Activated CD4-positive, alpha-beta memory T cell treated with anti-CD3 and anti-CD28 coated beads, Interleukin-2, amount 10 ng/mL, durations not matched to agents 7 days and 5 days (primary cell): ENCODE data around the gene MKKS. TPM values are rescaled to one million over a fixed set of nuclear protein-coding genes. Genes with fewer than 3 reads are reported as not detected.
A peak's percentile ranks its signal among the peaks of the same experiment; 100 is the strongest.

ENCODE experiments used
- CTCF ChIA-PET: fragments of 350-600 bp; sonication (Branson Sonifier 250); formaldehyde crosslinking; loops from one replicate; lab custom pipeline; 2021; ENCODE audit warnings: antibody characterized with exemption, inconsistent platforms; lab: Charles Lee
- POLR2A ChIA-PET: fragments of 350-600 bp; sonication (Branson Sonifier 250); formaldehyde crosslinking; loops from one replicate; lab custom pipeline; 2021; ENCODE audit warnings: antibody characterized with exemption; lab: Charles Lee
- DNase-seq: peaks from one replicate; pipeline ENCODE4 v3.0.0-alpha.2; 2020
- H3K27ac Mint-ChIP-seq: one replicate; pipeline ENCODE4 v1.8.0; 2021; ENCODE audit warnings: mild to moderate bottlenecking, mixed read lengths
- H3K27me3 Mint-ChIP-seq: one replicate; pipeline ENCODE4 v1.8.0; 2021; ENCODE audit warnings: mixed read lengths
- H3K36me3 Mint-ChIP-seq: one replicate; pipeline ENCODE4 v1.8.0; 2021; ENCODE audit warnings: low read depth, mixed read lengths
- H3K4me1 Mint-ChIP-seq: one replicate; pipeline ENCODE4 v1.8.0; 2021; ENCODE audit warnings: mixed read lengths
- H3K4me3 Mint-ChIP-seq: one replicate; pipeline ENCODE4 v1.8.0; 2021; ENCODE audit warnings: mild to moderate bottlenecking, mixed read lengths
- H3K9me3 Mint-ChIP-seq: one replicate; pipeline ENCODE4 v1.8.0; 2021; ENCODE audit warnings: mixed read lengths
- total RNA-seq, 2 experiments: library from RNA; stranded (reverse); gene quantifications; one replicate each; pipeline ENCODE4 v1.2.3, GENCODE V29; 2021

The MKKS gene
- total RNA-seq = 1 to 10 TPM; 7.1 to 8.2 TPM

DNA sequence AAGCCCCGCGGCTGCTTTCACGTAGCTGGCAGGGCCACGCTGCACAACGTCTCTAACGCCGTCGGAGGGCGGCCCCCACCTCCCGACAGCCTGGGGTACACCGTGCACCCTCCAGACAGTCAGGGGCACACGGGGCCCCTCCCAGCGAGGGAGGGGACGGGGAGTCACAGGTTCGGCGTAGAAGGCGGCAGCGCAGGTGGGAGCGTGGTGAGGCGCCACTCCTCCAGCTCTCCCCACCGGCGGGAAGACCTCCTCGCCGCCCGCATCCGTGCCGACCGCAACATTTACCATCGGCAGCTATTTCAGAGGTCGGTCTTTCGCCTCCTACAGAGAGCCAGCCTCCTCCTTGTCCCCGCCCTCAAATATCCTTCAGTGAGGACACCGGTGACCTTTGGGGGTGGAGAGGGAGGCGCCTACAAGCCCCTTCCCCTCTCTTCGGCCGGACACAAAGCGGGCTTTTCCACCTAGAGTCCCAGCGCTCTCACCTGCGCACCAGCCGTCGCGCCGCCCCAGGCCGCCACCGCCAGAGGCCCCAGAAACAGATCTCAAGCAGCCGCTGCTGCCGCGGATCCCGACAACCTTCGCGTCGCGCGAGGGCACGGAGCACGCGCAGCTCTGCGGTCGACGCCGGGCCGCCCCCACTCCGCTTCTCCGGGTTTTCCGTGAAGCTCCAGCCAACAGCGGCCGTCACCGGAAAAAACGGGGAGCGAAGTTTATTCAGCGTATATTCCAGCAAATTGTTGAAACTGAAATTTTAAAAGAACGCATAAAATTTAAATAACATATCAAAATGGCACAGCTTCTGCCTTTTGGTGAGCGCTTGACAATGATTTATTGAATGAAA lies at the start of gene MKKS:
Gene MKKS (minus strand): TSS at position 600 of the 844 bp plus-strand sequence. CDS start 20,708 bp downstream, outside the sequence.
- Mint-ChIP-seq H3K36me3 (peaks cover 8% of the 10 kb centered on the region), H3K4me3 (peak within 1 kb of the TSS; percentile 86), H3K27me3 (no peaks in the 10 kb centered on the region), H3K27ac (peak within 1 kb of the TSS; percentile 91), H3K4me1 (peaks cover 74% of the 10 kb centered on the region), H3K9me3 (no peaks in the 10 kb centered on the region)
- POLR2A ChIA-PET = interaction anchor here (0.9 to 3.0 kb wide), 15 partner anchors 9 to 834 kb away, joined by 3 to 33 read pairs (median 6); partner anchors contain the start of genes ANKEF1 and JAG1
- peak; percentile 86 for DNase-seq
- CTCF ChIA-PET = interaction anchor here (0.9 to 3.2 kb wide), 8 partner anchors 8 to 817 kb away, joined by 3 to 20 read pairs (median 3); partner anchors contain the start of gene ANKEF1

DNA sequence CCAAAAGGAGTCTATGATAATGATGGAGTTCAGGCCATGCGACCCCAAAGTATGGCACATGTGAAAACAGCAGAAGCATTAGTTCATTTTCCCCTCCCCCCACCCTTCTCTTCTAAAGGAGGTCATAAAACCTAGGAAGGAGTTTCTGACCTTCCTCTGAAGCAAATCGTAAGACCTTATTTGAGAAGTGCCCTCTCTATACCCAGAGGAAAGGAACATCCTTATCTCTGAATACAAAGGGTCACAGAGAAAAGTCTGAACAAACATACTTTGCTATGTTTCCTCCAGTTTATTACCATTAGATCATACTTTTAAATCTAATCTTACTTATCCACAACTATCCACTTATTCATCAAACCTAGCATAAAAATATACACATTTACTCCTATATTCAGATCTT lies 49.7 kb upstream of the MKKS start:
- Mint-ChIP-seq H3K4me3 (no peak overlapping the region), H3K9me3 (no peaks in the 10 kb centered on the region), H3K27me3 (no peaks in the 10 kb centered on the region), H3K36me3 (no peaks in the 10 kb centered on the region), H3K4me1 (peaks cover 2% of the 10 kb centered on the region), H3K27ac (no peak overlapping the region)
- POLR2A ChIA-PET = no interaction called here
- DNase-seq = no peak
- CTCF ChIA-PET = no interaction called here

DNA sequence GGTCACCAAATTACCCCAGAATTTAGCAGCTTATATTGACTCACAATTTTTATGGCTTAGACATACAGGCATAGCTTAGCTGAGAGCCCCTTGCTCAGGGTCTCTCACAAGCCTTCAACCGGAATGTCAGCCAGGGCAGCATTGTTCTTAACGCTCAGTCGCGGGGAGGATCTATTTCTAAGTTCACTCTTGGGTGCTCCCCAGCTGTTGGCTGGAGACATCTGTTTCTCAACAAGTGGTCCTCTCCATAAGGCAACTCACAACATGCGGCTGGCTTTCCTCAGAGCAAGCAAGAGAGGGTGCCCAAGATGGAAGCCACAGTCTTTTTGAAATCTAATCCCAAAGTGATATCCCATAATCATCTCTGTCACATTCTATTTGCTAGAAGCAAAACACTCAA lies 47.7 kb upstream of the MKKS start:
- H3K4me3 Mint-ChIP-seq = no peak overlapping the region
- CTCF ChIA-PET = interaction anchor here (1.6 kb wide), 1 partner anchor 10 kb away, joined by 4 read pairs; no protein-coding TSS in a partner anchor
- H3K27ac Mint-ChIP-seq = no peak overlapping the region

DNA sequence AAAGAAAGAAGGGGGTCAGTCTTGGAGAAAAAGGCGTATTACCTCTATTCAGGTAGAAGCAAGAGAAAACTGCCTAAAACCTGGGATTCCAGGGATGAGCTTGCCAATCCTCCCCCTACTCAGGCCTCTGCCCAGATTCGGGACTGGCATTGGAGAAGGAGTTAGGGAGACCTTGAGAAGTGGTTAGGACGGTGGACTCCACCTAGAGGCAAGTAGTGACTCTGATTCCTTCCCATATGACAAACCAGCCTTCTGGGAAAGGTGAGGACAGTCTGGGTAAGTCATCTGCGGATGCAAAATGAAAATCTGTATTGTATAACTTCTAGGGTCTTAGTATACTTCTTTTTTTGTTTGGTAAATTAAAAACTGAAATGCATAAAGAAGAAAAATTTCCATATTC lies 44.9 kb upstream of the MKKS start:
- Mint-ChIP-seq H3K36me3 (no peaks in the 10 kb centered on the region), H3K4me1 (peaks cover 10% of the 10 kb centered on the region), H3K4me3 (no peak overlapping the region), H3K27me3 (no peaks in the 10 kb centered on the region), H3K27ac (no peak overlapping the region), H3K9me3 (no peaks in the 10 kb centered on the region)
- DNase-seq = no peak
- ChIA-PET CTCF (no interaction called here), POLR2A (no interaction called here)

More for the DNA sequence above, 47.7 kb upstream of the MKKS start:
- Mint-ChIP-seq H3K27me3 (no peaks in the 10 kb centered on the region), H3K9me3 (no peaks in the 10 kb centered on the region), H3K36me3 (no peaks in the 10 kb centered on the region), H3K4me1 (peaks cover 2% of the 10 kb centered on the region)
- DNase-seq = no peak
- POLR2A ChIA-PET = no interaction called here

DNA sequence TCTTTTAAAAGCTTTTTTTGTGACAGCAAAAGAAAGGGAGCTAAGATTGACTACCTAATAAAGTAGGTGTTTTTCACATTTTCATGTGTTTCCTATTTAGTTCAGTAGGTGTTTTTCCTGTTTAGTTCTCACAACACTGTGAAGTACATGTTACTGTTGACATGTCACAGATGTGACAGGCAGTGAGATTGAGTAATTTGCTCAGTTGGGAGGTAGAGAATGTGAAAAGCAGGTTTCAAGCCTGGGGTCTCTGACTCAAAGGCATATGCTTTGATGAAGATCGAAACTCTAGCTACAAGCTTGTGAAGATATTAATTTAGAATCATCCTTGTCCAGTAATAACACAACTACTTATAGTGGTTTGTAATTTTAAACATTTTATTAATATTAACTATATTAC lies 44.2 kb upstream of the MKKS start:
- ChIA-PET POLR2A (no interaction called here), CTCF (no interaction called here)
- no peak overlapping the region for H3K27ac Mint-ChIP-seq

DNA sequence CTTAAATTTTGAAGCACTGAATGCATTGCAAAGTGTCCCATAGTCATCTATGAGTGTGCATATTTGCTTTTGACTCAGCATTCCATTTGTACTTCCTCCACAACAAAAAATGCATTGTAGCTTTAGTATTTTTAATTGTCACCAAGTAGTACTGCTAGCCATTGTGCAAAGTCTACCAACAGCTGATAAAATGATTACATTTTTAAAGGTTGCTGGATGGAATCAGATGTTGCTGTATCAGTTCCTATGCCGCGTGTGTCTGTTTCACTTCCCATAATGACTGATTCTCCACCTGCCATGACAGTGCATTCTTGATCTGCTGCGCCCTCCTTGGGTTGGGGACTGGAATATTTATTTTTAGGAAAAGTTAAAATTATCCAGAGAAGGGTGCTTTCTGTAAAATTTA lies 42.3 kb upstream of the MKKS start:
- Mint-ChIP-seq H3K27ac (no peak overlapping the region), H3K9me3 (no peaks in the 10 kb centered on the region), H3K27me3 (no peaks in the 10 kb centered on the region), H3K4me1 (peaks cover 10% of the 10 kb centered on the region), H3K36me3 (no peaks in the 10 kb centered on the region), H3K4me3 (no peak overlapping the region)
- DNase-seq = no peak
- POLR2A ChIA-PET = no interaction called here
- CTCF ChIA-PET = no interaction called here

More for the DNA sequence above, 44.2 kb upstream of the MKKS start:
- Mint-ChIP-seq H3K36me3 (no peaks in the 10 kb centered on the region), H3K4me3 (no peak overlapping the region), H3K9me3 (no peaks in the 10 kb centered on the region), H3K4me1 (peaks cover 10% of the 10 kb centered on the region), H3K27me3 (no peaks in the 10 kb centered on the region)
- no peak for DNase-seq

DNA sequence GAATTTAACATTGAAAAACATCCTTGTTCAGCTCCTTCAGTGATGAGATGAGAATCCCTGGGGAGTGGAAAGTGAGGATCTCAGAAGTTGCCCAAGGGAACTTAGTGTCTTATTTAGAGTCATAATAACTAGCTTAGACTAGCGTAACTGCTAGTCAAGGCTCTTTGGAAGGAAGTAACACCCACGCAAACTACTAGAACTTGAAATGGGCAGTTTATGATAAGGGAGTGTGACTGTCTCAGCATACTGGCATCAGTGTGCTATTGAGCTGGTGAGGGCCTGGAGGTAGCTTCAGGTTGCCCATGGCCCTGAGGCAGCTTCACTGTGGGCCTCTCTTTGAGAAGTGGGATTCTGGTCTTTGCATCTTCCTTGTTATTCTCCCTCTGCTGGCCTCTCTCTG lies 41.2 kb upstream of the MKKS start:
- peaks cover 10% of the 10 kb centered on the region for H3K4me1 Mint-ChIP-seq
- H3K9me3 Mint-ChIP-seq = no peaks in the 10 kb centered on the region
- no peak for DNase-seq
- H3K27ac Mint-ChIP-seq = no peak overlapping the region
- ChIA-PET POLR2A (no interaction called here), CTCF (no interaction called here)
- no peaks in the 10 kb centered on the region for H3K36me3 Mint-ChIP-seq
- no peaks in the 10 kb centered on the region for H3K27me3 Mint-ChIP-seq
- H3K4me3 Mint-ChIP-seq = no peak overlapping the region

DNA sequence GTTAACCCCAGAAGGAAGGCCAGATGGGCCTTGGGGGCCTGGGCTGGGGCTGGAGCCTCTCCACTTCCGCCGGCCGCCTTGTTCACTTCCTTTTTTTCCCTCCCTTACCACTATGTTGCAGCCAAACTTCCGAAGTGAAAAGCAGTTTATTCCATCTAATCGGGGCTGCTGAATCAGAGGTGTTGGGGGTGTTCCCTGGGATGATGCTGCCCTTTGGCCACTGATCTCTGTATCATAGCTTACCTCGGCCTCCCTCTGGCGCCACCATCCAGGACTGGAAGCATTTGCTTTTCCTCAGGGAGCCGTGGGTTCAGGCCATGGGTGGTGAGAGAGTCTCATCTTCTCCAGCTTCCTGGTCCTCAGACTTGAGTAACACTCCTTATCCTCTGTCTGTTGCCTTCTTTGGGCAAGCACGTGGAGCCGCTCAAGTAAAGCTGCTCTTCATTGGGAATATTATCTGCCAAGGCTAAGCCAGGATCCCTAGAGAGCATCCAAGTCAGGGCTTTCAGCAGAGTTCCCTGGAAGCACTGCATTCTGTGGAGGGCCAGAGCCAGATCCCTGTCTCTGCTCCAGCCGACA lies 40.7 kb upstream of the MKKS start:
- CTCF ChIA-PET = interaction anchor here (1.2 kb wide), 1 partner anchor 62 kb away, joined by 4 read pairs; no protein-coding TSS in a partner anchor
- Mint-ChIP-seq H3K4me3 (no peak overlapping the region), H3K4me1 (peaks cover 10% of the 10 kb centered on the region), H3K27me3 (no peaks in the 10 kb centered on the region), H3K36me3 (no peaks in the 10 kb centered on the region), H3K27ac (no peak overlapping the region), H3K9me3 (no peaks in the 10 kb centered on the region)
- POLR2A ChIA-PET = no interaction called here
- DNase-seq = no peak

DNA sequence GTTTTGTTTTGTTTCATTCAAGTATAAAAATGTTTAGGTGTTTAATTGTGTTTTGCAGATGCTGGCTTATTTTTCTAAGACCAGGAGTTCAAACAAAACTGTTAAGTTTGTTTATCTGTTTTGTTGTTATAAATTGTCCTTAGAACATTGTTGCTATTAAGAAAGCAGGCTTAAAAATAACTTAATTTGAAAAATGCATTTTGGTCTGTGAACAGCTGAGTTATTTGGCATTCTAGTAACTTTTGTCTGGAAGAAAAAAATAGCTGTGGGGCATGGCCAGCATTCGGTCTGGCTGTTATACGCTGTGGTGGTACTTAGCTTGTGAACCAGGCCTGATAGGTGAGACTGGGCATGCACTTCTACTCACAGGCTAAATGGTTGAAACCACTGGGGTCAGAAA lies 38.8 kb upstream of the MKKS start:
- POLR2A ChIA-PET = no interaction called here
- no peaks in the 10 kb centered on the region for H3K27me3 Mint-ChIP-seq
- no peaks in the 10 kb centered on the region for H3K9me3 Mint-ChIP-seq
- CTCF ChIA-PET = no interaction called here
- peaks cover 20% of the 10 kb centered on the region for H3K4me1 Mint-ChIP-seq
- no peak for DNase-seq
- H3K27ac Mint-ChIP-seq = no peak overlapping the region
- H3K4me3 Mint-ChIP-seq = no peak overlapping the region
- H3K36me3 Mint-ChIP-seq = no peaks in the 10 kb centered on the region

DNA sequence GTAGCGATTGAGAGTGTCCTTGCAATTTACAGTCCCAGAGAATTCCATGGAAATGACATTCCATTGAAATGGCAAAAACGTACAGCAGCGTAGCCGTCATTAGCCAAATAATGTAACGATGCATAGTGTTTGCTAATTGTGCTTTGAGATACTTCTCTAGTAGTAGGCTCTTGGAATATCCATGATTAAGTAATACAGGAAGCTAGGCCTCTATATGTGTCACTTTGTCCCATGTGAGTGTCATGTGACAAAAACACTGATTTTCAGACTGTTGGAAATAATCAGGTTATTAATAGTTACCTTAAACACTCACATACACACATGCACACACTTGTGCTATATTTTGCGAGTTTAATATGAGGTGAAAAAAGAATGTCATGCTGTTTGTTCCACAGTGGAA lies 36.3 kb upstream of the MKKS start:
- Mint-ChIP-seq H3K4me1 (peaks cover 10% of the 10 kb centered on the region), H3K4me3 (no peak overlapping the region), H3K27me3 (no peaks in the 10 kb centered on the region), H3K36me3 (no peaks in the 10 kb centered on the region), H3K9me3 (no peaks in the 10 kb centered on the region), H3K27ac (no peak overlapping the region)
- ChIA-PET POLR2A (no interaction called here), CTCF (interaction anchor here (1.6 to 2.1 kb wide), 2 partner anchors 11 to 67 kb away, joined by 4 to 10 read pairs; no protein-coding TSS in a partner anchor)
- no peak for DNase-seq

DNA sequence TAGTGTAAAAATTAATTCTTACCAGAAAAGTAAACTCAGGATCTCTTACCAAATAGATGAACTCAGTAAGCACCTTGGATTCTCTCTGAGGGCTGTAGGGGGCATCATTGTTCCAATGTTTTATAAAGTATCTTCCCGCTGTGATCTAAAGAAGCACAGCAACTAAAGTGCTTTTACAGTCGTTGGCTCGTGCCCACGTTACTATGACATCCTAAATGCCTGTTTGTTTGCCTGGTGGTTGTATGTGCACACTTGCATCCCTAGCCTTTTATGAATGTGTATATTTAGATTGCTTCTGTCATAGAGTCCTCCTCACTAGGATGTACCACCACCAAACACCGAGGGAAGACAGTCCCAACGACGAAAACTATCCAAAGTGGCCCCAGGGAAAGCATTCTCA lies 35.6 kb upstream of the MKKS start:
- Mint-ChIP-seq H3K36me3 (peaks cover 2% of the 10 kb centered on the region), H3K27me3 (no peaks in the 10 kb centered on the region), H3K4me3 (no peak overlapping the region), H3K27ac (no peak overlapping the region), H3K9me3 (no peaks in the 10 kb centered on the region), H3K4me1 (peaks cover 10% of the 10 kb centered on the region)
- DNase-seq = peak; percentile 21
- CTCF ChIA-PET = interaction anchor here (1.2 kb wide), 1 partner anchor 43 kb away, joined by 3 read pairs; no protein-coding TSS in a partner anchor
- POLR2A ChIA-PET = no interaction called here

DNA sequence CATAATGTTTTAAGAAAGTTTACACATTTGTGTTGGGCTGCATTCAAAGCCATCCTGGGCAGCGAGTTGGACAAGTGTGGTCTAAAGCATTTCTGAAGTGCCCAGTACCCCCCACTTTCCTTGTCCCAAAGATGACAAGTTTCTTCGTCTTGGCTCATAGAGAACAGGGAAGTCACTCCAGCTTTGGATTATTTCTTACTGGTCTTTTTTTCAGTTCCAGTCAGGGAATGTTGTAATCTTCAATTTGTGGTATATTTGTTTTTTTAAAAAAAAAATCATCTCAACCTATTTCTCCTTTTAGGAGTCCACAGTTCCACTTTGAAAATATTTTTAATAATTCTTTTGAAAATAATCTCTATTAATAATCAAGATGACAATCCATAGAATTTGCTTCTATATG lies 35.0 kb upstream of the MKKS start:
- DNase-seq = no peak
- no peak overlapping the region for H3K27ac Mint-ChIP-seq
- peaks cover 10% of the 10 kb centered on the region for H3K4me1 Mint-ChIP-seq
- no peaks in the 10 kb centered on the region for H3K27me3 Mint-ChIP-seq
- ChIA-PET POLR2A (no interaction called here), CTCF (interaction anchor here (1.2 to 2.5 kb wide), 3 partner anchors 42 to 67 kb away, joined by 3 to 12 read pairs (median 3); no protein-coding TSS in a partner anchor)
- no peak overlapping the region for H3K4me3 Mint-ChIP-seq
- H3K36me3 Mint-ChIP-seq = peaks cover 2% of the 10 kb centered on the region
- H3K9me3 Mint-ChIP-seq = no peaks in the 10 kb centered on the region

DNA sequence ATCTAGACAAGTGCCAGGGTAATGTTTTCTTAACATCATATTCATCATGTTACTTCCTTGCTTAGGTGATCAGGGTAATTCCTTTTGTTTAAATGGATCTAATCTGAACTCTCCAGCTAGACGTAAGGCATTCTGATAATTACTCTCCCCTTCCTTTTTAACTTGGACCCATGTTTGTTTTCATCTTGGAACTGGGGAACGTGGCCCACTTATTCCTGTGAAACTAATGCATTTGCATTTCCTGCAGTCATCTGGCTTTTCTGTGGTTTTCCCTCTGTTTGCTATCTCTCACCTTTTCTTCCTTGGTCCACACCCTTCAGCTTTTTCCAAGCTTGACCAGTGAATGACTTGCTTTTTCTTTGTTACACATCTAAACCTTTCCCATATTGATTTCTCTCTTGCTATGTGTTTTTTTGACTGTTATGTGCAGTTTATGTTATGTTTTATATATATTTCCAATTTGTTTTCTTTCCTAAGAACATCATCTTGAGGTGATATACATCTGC lies 34.4 kb upstream of the MKKS start:
- Mint-ChIP-seq H3K27ac (no peak overlapping the region), H3K27me3 (no peaks in the 10 kb centered on the region), H3K36me3 (peaks cover 9% of the 10 kb centered on the region), H3K4me1 (peaks cover 10% of the 10 kb centered on the region), H3K9me3 (no peaks in the 10 kb centered on the region), H3K4me3 (no peak overlapping the region)
- ChIA-PET CTCF (interaction anchor here (1.2 to 2.5 kb wide), 3 partner anchors 42 to 68 kb away, joined by 3 to 12 read pairs (median 3); no protein-coding TSS in a partner anchor), POLR2A (no interaction called here)
- no peak for DNase-seq
